ENCODE results near the gene NR5A2. TPM values are rescaled to one million over a fixed set of nuclear protein-coding genes. Genes with fewer than 3 reads are reported as not detected.
"Not testable (repeated sequence)": the region's sequence is repeated elsewhere in the genome, so short reads cannot be mapped to it uniquely, and the experiment has no call there.

The NR5A2 gene
- total and polyA plus RNA-seq, 2 donors (not counting 1 experiment from before 2014, with no cell fraction given), result 0.01 TPM; not detected in 1

DNA sequence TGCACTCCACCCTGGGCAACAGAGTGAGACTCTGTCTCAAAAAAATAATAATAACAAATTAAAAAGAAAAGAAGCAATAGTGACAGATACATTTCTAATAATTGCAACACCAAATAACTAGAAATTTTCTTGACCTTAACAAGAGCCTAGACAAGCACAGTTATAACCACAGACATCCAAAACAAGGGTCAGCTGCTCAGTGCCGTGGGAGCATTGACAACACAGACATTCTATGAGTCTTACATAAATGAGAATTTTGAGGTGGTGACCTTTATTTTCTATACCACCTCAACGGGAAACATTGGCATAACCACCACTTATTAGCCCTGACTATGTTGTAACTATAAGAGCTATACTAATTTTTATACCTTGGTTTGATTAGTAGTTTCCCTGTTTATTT is 156.1 kb downstream of the NR5A2 start:
- H3K79me2 ChIP-seq (ENCODE audit: control insufficient read depth, insufficient read depth, low read length), result no peaks in the 10 kb centered on the region
- no peak overlapping the region for H3K9ac ChIP-seq (ENCODE audit: insufficient read depth, low read length)
- no peak overlapping the region for H3K4me3 ChIP-seq (replicated peaks in 1 of 4; ENCODE audit: control extremely low read depth in 1 of 4, insufficient read depth in 1 of 4, low read depth in 3 of 4, low read length in 4 of 4)
- H3K9me3 ChIP-seq (ENCODE audit: control insufficient read depth, insufficient read depth, low read depth, low read length), result no peaks in the 10 kb centered on the region
- no peak overlapping the region for H2AFZ ChIP-seq (ENCODE audit: low read length)
- H3K27me3 ChIP-seq (ENCODE audit: control insufficient read depth, insufficient read depth, low read length), result no peaks in the 10 kb centered on the region
- TF ChIP-seq, protein P1, sequence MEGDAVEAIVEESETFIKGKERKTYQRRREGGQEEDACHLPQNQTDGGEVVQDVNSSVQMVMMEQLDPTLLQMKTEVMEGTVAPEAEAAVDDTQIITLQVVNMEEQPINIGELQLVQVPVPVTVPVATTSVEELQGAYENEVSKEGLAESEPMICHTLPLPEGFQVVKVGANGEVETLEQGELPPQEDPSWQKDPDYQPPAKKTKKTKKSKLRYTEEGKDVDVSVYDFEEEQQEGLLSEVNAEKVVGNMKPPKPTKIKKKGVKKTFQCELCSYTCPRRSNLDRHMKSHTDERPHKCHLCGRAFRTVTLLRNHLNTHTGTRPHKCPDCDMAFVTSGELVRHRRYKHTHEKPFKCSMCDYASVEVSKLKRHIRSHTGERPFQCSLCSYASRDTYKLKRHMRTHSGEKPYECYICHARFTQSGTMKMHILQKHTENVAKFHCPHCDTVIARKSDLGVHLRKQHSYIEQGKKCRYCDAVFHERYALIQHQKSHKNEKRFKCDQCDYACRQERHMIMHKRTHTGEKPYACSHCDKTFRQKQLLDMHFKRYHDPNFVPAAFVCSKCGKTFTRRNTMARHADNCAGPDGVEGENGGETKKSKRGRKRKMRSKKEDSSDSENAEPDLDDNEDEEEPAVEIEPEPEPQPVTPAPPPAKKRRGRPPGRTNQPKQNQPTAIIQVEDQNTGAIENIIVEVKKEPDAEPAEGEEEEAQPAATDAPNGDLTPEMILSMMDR (conservative IDR thresholded peaks at IDR 0.05 in 1 of 2, IDR thresholded peaks at IDR 0.05 in 1 of 2; ENCODE audit: low read depth in 1 of 2, low read length in 2 of 2), result no peak
- no peak for DNase-seq (ENCODE audit: low read depth in 2 of 2)
- no peaks in the 10 kb centered on the region for H3K36me3 ChIP-seq (ENCODE audit: control insufficient read depth, insufficient read depth, low read length)
- H3K4me1 ChIP-seq (ENCODE audit: control insufficient read depth, extremely low read depth, insufficient read depth, low read length), result peaks cover 12% of the 10 kb centered on the region
- no peak overlapping the region for H3K4me2 ChIP-seq (ENCODE audit: extremely low read depth, insufficient read depth, low read length)
- H3K27ac ChIP-seq (ENCODE audit: insufficient read depth, low read length), result no peak overlapping the region
- H4K20me1 ChIP-seq (ENCODE audit: control insufficient read depth, extremely low read depth, insufficient read depth, low read length), result no peaks in the 10 kb centered on the region

GRCh38 chr1:200184196-200184595 is 156.7 kb downstream of the NR5A2 start:
- no peaks in the 10 kb centered on the region for H3K27me3 ChIP-seq (ENCODE audit: control insufficient read depth, insufficient read depth, low read length)
- peak; percentile 64 to 79 for DNase-seq (ENCODE audit: low read depth in 2 of 2)
- H3K9me3 ChIP-seq (ENCODE audit: control insufficient read depth, insufficient read depth, low read depth, low read length), result no peaks in the 10 kb centered on the region
- H3K36me3 ChIP-seq (ENCODE audit: control insufficient read depth, insufficient read depth, low read length), result no peaks in the 10 kb centered on the region
- H4K20me1 ChIP-seq (ENCODE audit: control insufficient read depth, extremely low read depth, insufficient read depth, low read length), result no peaks in the 10 kb centered on the region
- H2AFZ ChIP-seq (ENCODE audit: low read length), result no peak overlapping the region
- H3K27ac ChIP-seq (ENCODE audit: insufficient read depth, low read length), result no peak overlapping the region
- no peak for TF ChIP-seq EZH2 (IDR thresholded peaks at IDR 0.05; ENCODE audit: low read length, missing control alignments)
- peaks cover 12% of the 10 kb centered on the region for H3K4me1 ChIP-seq (ENCODE audit: control insufficient read depth, extremely low read depth, insufficient read depth, low read length)
- no peak overlapping the region for H3K9ac ChIP-seq (ENCODE audit: insufficient read depth, low read length)
- H3K4me2 ChIP-seq (ENCODE audit: extremely low read depth, insufficient read depth, low read length), result no peak overlapping the region
- no peak overlapping the region for H3K4me3 ChIP-seq (replicated peaks in 1 of 4; ENCODE audit: control extremely low read depth in 1 of 4, insufficient read depth in 1 of 4, low read depth in 3 of 4, low read length in 4 of 4)
- H3K79me2 ChIP-seq (ENCODE audit: control insufficient read depth, insufficient read depth, low read length), result no peaks in the 10 kb centered on the region

- H3K9me3 ChIP-seq (ENCODE audit: control insufficient read depth, insufficient read depth, low read depth, low read length); H3K4me2 ChIP-seq (ENCODE audit: extremely low read depth, insufficient read depth, low read length); H3K9ac ChIP-seq (ENCODE audit: insufficient read depth, low read length); H3K36me3 ChIP-seq (ENCODE audit: control insufficient read depth, insufficient read depth, low read length); H2AFZ ChIP-seq (ENCODE audit: low read length); H4K20me1 ChIP-seq (ENCODE audit: control insufficient read depth, extremely low read depth, insufficient read depth, low read length); H3K27me3 ChIP-seq (ENCODE audit: control insufficient read depth, insufficient read depth, low read length); DNase-seq (ENCODE audit: low read depth in 2 of 2); H3K4me1 ChIP-seq (ENCODE audit: control insufficient read depth, extremely low read depth, insufficient read depth, low read length); H3K4me3 ChIP-seq (replicated peaks in 1 of 4; ENCODE audit: control extremely low read depth in 1 of 4, insufficient read depth in 1 of 4, low read depth in 3 of 4, low read length in 4 of 4); H3K27ac ChIP-seq (ENCODE audit: insufficient read depth, low read length); H3K79me2 ChIP-seq (ENCODE audit: control insufficient read depth, insufficient read depth, low read length): not testable (repeated sequence)
These were observed 157.7 kb downstream of the NR5A2 start for GRCh38 chr1:200185191-200185590.

DNA sequence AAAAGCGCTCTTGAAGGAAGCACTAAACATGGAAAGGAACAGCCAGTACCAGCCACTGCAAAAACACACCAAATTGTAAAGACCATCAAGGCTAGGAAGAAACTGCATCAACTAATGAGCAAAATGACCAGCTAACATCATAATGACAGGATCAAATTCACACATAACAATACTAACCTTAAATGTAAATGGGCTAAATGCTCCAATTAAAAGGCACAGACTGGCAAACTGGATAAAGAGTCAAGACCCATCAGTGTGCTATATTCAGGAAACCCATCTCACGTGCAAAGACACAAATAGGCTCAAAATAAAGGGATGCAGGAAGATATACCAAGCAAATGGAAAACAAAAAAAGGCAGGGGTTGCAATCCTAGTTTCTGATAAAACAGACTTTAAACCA is 159.8 kb downstream of the NR5A2 start:
- H3K36me3 ChIP-seq (ENCODE audit: control insufficient read depth, insufficient read depth, low read length); H3K4me3 ChIP-seq (replicated peaks in 1 of 4; ENCODE audit: control extremely low read depth in 1 of 4, insufficient read depth in 1 of 4, low read depth in 3 of 4, low read length in 4 of 4); DNase-seq (ENCODE audit: low read depth in 2 of 2); H2AFZ ChIP-seq (ENCODE audit: low read length); H3K27me3 ChIP-seq (ENCODE audit: control insufficient read depth, insufficient read depth, low read length); H3K4me1 ChIP-seq (ENCODE audit: control insufficient read depth, extremely low read depth, insufficient read depth, low read length); H3K4me2 ChIP-seq (ENCODE audit: extremely low read depth, insufficient read depth, low read length); H3K27ac ChIP-seq (ENCODE audit: insufficient read depth, low read length); H3K79me2 ChIP-seq (ENCODE audit: control insufficient read depth, insufficient read depth, low read length); H3K9ac ChIP-seq (ENCODE audit: insufficient read depth, low read length); H3K9me3 ChIP-seq (ENCODE audit: control insufficient read depth, insufficient read depth, low read depth, low read length); H4K20me1 ChIP-seq (ENCODE audit: control insufficient read depth, extremely low read depth, insufficient read depth, low read length): not testable (repeated sequence)

Data from fibroblast of lung (primary cell).